ENCODE results near the gene FHIP2A.
A peak's percentile ranks its signal among the peaks of the same experiment; 100 is the strongest.
"Not testable (repeated sequence)": the region's sequence is repeated elsewhere in the genome, so short reads cannot be mapped to it uniquely, and the experiment has no call there.

The FHIP2A gene

GRCh38 chr10:114819322-114819721 lies 2.3 kb upstream of the FHIP2A start:
- no peak for DNase-seq

- DNase-seq = no peak
These were observed 399 bp downstream of the FHIP2A start for GRCh38 chr10:114821915-114822443.

GRCh38 chr10:114822444-114823076 lies 980 bp downstream of the FHIP2A start:
- DNase-seq = peak; percentile 61

DNA sequence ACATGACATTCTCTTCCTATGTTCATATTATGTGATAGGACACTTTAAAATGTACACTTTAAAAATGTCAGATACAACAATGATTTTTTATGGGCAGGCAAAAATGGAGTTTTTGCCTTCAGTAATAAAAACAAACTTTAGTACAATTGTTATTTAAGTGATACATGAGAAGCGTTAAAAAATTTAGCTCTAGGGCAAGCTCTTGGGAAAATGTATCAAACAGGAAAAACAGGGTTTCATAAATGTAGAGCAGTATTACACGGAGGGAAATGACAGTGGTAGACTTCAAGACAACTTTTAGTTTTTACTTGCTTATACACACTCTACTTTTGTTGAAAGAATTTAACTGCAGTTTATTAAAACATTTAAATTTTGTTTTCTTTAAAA lies 1.5 kb downstream of the FHIP2A start:
- DNase-seq = no peak

DNA sequence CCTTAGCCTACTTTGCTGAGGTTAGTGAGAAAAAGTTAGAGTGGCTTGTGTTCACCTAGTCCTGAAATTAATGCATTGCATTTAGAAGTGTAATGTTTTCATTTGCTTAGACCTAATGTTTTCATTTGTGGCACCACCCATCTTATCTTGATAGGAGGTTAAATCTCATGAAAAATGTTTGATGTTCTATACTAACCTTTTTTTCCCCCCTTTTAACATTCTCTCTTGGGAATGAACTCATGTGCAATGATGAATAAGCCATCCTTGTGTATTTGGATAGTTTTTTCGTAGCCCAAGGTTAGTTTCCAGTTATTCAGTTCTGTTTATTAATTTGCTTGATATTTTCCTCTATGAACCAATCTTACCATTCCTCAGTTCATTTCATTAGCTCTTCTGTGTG lies 2.8 kb downstream of the FHIP2A start:
- DNase-seq = peak; percentile 52

GRCh38 chr10:114825513-114826253 lies 4.1 kb downstream of the FHIP2A start:
- peak; percentile 97 for DNase-seq

GRCh38 chr10:114829160-114829909 lies 7.8 kb downstream of the FHIP2A start:
- no peak for DNase-seq

DNA sequence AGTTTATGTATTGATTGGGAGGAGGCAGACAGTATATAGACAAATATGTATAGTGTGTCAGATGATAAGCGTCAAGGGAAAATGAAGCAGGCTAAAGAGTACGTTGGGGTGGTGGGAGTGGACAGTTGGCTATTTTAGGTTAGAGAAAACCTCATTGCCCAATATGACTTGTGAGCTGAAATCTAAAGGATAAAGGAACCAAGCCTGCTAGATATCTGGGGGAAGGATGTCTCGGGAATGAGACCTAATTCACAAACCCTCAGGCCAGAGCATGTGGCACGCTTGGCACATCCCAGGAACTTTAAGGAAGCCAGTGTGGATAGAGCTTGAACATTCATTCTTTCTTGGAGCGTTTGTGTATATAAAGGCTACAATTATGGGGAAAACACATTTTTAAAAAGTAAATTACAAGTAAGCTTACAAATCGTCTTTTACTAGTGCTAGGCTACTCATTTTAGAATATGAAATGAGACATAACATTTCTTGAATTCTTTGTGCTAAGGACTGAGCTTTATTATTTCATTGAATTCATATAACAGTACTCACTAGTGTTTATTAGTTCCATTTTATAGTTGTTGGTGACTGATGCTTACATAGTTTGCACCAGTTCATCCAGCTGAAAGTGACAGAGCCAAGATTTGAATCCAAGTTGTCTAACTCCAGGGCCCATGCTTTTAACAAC lies 9.7 kb downstream of the FHIP2A start:
- no peak for DNase-seq

DNA sequence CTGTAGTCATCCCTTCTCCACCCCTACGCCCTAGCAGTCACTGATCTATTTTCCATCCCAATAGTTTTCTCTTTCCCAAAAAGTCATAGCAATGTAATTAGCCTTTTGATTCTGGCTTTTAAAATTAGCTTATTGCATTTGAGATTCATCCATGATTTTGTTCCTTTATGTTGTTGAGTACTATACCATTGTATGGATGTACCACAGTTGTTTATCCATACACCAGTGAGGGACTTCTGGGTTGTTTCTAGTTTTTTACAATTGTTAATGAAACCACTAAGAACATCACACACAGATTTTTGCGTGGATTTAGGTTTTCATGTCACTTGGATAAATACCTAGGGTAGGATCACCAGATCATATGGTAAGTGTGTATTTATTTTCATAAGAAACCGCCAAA lies 16.1 kb downstream of the FHIP2A start:
- DNase-seq = no peak

DNA sequence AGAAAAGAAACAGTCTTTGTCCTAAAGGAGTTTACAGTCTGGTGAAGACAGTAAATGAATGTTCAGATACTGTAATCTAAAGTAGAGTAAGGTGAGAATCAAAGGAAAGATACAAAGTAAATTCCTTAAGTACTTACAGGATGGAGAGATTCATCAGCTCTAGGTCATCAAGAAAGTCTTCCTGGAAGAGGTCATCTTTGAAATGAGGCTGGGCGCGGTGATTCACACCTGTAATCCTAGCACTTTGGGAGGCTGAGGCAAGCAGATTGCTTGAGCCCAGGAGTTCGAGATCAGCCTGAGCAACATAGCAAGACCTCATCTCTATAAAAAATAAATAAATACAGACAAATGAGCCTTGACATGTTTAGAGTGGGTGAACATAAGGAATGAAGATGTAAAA lies 18.3 kb downstream of the FHIP2A start:
- no peak for DNase-seq

DNA sequence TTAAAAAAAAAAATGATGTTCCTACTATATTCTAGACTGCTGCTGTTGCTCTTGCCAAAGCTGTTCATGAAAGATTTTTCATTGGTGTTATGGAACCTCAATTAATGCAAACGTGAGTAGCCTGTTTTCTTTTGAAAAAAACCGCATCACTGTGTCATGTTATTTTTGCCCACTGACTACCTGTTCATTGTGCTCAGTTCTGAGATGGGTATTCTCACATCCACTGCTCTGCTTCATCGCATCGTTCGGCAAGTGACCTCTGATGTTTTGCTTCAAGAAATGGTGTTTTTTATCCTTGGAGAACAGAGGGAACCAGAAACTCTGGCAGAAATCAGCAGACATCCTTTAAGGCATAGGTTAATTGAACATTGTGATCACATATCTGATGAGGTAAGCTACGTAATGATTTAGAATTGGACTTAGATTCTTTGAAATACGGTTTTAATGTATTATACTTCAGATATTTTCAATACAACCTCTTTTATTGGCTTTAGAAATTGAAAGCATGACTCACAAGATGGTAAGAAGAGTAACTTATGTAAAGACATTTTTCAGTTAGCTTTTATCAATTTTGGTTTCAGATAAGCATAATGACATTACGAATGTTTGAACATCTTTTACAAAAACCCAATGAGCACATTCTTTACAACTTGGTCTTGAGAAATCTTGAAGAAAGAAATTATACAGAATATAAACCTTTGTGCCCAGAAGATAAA lies 24.6 kb downstream of the FHIP2A start:
- no peak for DNase-seq

- DNase-seq = not testable (repeated sequence)
These were observed 25.9 kb downstream of the FHIP2A start for GRCh38 chr10:114847517-114847916.

DNA sequence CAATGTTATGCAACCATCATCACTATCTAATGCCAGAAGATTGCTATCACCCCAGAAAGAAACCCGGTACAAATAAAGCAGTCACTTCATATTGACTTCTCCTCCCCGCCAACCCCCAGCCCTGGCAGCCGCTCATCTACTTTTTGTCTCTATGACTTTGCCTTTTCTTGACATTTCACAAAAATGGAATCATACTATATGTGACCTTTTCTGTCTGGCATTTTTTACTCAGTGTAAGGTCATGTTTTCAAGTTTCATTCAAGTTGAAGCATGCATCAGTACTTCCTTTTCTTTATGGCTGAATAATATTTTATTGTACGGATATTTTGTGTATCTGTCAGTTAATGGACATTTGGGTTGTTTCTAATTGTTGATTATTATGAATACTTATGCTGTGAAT lies 28.1 kb downstream of the FHIP2A start:
- no peak for DNase-seq

- no peak for DNase-seq
These were observed 28.5 kb downstream of the FHIP2A start for GRCh38 chr10:114850126-114850525.

- no peak for DNase-seq
These were observed 29.8 kb downstream of the FHIP2A start for GRCh38 chr10:114851336-114851735.

DNA sequence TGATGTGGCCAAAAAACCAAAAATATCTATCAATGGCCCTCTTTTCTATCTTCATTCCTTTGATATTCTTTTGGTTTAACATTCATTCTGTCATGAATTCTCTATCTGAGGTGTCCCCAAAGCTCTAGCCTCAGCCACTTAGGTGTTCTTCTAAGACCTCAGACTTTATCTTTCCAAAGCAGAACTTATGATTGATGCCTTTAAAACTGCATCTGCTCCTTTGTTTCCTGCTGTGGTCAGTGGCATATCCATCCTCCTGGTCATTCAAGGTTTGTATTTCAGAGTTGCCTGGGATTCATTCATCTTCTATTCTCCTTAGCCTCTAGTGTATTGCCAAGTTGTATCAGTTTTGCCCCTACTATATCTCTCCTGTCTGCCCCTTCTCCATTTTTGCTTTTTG lies 30.6 kb downstream of the FHIP2A start:
- DNase-seq = no peak

DNA sequence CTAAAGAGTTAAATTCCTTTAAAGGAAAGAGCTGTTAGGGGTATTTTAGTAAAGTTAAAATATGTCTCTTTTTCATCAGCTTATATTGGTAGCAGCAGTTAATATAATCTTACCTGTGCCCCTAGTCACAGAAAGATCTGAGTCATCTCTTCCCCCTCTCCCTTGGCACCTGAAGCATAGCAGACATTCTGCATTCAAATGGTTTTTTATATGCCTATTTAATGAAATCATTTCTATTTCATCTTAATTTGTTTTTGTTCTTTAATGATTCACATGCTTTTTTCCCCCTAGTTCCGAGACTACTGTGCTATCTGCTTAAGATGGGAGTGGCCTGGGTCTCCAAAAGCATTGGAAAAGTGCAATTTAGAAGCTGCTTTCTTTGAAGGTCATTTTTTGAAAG lies 33.3 kb downstream of the FHIP2A start:
- DNase-seq = no peak

GRCh38 chr10:114855776-114856543 lies 34.4 kb downstream of the FHIP2A start:
- peak; percentile 34 for DNase-seq

DNA sequence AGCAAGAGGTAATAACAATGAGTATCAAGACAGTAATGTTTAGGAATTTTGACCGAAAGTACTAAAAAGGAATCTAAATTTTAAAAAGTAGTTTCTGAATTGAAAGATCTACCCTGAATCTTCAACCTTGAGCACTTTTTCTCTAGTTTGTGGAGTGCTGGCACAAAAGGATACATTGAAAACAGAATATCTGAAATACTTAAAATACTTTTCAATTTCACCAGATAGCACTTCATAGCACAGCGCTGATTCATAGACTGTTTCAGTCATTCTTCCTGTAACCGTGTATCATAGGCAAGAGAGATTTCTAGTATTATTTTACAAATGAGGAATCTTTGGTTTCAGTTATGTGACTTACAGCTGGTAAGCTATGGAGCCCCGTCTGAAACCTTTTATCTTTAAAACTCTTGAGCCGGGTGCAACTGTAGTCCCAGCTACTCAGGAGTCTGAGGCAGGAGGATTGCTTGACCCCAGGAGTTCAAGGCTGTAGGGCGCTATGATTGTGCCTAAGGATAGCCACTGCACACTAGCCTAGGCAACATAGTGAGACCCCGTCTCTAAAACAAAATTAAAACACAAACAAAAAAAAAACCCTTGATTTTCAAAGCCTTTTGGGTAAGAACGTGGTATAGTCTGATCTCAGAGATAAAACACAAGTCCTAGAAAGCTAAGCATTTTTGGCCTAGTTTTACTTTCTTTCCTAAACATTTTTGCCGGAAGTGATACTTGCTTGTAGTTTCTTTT lies 35.1 kb downstream of the FHIP2A start:
- DNase-seq = peak; percentile 91

DNA sequence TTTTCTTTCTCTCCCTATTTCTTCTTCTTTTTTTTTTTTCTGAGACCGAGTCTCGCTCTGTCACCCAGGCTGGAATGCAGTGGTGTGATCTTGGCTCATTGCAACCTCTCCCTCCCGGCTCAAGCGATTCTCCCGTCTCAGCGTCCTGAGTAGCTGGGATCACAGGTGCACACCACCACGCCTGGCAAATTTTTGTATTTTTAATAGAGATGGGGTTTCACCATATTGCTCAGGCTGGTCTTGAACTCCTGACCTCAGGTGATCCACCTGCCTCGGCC lies 35.6 kb downstream of the FHIP2A start:
- not testable (repeated sequence) for DNase-seq

Measured in fibroblast of skin of scalp (primary cell).